Ovary (tissue), 3 donors: ENCODE results near the gene CFAP299.

Source experiments
- EP300 ChIP-seq: sonication (generic); formaldehyde crosslinking; IDR thresholded peaks from one replicate; pipeline ENCODE4 v1.6.1; 2017; ENCODE audit warnings: antibody characterized with exemption
- POLR2A ChIP-seq: fragments of 450-650 bp; IDR thresholded peaks from one replicate; pipeline ENCODE4 v1.6.1; 2017; ENCODE audit warnings: antibody characterized with exemption, mild to moderate bottlenecking, moderate library complexity
- TF ChIP-seq, protein P1 (sequence below), 3 donors: fragments of 450-650 bp in 2 of 3; fragments of 200-600 bp in 1 of 3; IDR thresholded peaks; one replicate each; pipeline versions ENCODE4 v1.5.1 to v1.8.0; 2016 to 2022; ENCODE audit warnings: antibody characterized with exemption in 3 of 3, mild to moderate bottlenecking in 1 of 3
- donor health status: DM: no; HTN: no; CAD: no.

DNA sequence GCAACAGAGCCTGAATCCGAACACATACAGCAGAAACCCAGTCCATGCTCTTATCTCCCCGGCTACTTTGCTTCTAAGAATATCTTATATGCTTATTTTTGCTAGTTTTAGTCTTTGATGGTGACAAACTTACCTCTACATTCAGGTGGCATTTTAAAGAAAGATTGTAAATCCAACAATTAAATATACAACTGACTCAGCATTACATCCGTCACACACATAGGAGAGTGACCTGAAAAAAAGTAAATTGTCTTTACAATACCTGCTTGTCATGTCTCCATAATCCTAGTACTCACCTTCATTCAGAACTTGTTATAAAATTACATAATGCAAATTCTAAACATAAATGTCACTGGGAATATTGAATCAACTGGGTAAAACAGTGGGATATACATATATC is 664.4 kb downstream of the CFAP299 start:
- TF ChIP-seq, protein P1, sequence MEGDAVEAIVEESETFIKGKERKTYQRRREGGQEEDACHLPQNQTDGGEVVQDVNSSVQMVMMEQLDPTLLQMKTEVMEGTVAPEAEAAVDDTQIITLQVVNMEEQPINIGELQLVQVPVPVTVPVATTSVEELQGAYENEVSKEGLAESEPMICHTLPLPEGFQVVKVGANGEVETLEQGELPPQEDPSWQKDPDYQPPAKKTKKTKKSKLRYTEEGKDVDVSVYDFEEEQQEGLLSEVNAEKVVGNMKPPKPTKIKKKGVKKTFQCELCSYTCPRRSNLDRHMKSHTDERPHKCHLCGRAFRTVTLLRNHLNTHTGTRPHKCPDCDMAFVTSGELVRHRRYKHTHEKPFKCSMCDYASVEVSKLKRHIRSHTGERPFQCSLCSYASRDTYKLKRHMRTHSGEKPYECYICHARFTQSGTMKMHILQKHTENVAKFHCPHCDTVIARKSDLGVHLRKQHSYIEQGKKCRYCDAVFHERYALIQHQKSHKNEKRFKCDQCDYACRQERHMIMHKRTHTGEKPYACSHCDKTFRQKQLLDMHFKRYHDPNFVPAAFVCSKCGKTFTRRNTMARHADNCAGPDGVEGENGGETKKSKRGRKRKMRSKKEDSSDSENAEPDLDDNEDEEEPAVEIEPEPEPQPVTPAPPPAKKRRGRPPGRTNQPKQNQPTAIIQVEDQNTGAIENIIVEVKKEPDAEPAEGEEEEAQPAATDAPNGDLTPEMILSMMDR (IDR thresholded peaks at IDR 0.05), result no peak
- no peak for TF ChIP-seq POLR2A
- no peak for TF ChIP-seq EP300
